NCI-H748 (cell line): ENCODE results near the gene BPIFB1.
A peak's percentile ranks its signal among the peaks of the same experiment; 100 is the strongest.

ENCODE experiments used
- DNase-seq: peaks from one replicate; lab custom pipeline; 2025; ENCODE audit not compliant: unreplicated experiment; lab: John Stamatoyannopoulos, UW

The BPIFB1 gene

DNA sequence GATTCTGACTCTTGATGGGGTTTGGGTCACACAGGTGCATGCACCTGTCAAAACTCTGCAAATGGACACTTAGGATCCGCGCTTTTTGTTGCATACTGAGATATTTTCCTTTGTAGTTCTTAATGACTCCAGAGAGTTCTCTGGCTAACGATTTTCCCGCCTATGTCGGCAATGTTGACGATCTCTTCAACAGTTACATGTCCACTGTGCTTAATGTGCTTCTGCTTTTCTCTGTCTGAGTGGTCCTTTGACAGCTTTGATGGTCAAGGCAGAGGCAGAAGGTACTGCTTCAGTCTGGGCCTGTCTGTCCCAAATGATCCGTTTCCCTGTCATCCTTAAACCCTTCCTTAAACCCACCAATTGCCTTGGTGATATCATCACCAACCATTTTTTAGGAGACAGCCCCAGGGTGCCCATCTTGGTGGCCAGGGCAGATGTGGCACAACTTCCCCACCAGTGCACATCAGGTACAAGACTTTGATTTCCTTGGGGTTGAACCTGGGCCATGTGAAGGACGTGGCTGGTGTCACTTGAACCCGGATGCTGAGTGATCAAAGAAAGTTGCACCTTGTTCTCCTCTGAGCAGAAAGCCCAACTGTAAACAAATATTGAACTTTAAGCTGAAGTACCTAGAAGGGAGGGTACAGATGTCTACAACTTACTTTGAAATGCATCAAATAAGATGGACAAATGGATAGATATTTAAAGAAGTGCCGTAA lies 10.7 kb upstream of the BPIFB1 start:
- DNase-seq, result no peak

DNA sequence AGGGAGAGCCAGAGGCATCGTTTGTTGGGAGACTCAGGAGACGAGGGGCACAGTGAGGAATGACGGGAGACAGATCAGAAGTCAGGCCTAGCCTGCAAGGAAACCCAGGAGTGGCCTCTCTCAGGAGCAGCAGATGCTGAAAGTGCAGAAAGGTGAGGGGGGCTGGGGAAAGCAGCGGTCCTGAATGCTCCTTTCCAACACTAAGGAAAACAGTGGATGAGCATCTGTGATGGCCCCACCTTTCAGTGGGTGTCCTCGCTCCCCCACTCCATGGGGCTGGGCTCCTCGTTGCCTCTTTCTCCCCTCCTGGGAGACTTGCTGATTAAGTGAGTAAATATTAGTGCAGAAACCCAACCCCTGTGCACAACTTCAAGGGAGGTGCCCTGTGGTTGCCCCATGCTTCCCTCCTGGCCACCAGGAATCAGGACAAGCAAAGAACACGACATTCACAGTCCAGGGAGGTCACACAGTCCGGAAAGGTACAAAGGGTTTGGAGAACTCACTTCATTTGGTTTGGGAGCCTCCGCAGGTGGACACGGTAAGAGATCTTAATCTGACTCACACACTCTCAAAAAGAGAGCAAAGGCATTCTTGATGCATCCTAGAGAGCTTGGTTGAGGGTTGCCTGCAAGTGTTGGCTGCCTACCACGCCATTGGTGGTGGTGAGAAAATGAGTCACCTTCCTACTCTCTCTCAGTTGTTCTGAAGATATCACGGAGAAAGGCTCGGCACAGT lies 9.7 kb upstream of the BPIFB1 start:
- no peak for DNase-seq

DNA sequence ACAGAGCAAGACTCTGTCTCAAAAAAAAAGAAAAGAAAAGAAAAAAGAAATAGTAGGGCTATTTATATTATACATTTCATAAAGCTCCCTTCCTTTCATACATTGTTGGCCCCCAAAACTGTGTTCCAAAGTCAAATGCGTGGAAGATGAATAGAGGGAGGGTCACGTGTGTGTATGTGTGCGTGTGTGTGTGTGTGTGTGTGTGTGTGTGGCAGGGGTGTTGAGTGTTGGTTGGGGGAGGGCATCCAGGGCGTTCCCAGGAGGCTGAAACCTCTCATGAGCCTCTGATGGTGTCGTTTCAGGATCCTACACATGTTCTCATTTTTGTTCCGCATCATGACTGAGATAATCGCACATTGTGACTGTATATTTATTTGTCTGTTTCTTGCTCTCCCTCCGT lies 7.8 kb upstream of the BPIFB1 start:
- no peak for DNase-seq

DNA sequence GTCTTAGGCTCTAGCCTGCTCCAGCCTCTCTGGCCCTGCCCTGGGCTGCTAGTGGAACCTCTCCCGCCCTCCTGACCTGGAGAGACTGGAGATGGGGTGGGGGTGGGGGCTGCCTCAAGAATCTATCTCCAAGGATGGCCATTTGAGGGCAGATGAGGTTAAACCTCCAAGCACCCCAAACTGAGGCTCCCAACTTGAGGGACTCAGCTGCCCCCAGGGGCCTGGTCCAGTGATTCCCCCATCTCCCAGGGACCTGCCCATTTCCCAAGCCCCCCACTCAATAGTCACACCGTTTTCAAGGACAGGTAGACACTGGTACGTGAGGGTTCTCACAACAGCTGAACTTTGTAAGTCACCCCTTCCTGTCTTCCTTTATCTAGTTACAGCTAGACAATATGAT lies 7.1 kb upstream of the BPIFB1 start:
- DNase-seq, result no peak

DNA sequence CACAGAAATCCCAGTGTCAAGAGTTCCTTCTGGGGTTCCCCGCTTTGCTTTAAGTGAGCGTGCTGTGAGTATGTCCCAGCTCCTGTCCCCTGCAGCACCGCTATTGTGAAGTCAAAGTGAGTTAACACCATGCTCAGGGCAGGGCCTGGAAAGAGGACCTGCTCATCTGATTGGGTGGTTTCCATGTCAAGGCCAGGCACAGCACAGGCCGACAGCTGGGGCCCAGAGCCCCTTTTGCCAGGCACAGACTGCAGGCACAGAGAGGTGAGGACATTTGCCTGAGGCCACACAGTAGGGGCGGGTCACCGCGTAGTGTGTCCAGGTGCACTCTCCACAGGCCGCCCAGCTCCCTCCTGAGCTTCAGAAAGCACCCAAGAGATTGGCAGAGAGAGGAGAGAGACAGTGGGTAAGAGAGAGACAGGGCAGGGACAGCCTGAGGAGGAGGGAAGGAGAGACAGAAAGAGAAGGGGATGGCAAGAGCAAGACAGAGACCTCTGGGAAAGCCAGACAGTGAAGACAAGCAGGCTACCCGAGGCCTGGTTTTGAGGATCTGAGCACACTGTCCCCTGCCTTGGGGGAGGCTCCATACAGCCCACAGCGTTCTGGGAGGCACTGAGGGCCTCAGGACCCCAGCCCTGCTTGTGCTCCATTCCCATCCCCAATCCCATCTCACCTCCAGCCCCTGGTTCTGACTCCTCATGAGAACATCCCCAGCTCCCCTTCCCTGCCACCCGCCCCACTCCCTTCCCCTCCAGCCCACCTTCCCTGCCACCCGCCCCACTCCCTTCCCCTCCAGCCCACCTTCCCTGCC lies 6.5 kb upstream of the BPIFB1 start:
- no peak for DNase-seq

DNA sequence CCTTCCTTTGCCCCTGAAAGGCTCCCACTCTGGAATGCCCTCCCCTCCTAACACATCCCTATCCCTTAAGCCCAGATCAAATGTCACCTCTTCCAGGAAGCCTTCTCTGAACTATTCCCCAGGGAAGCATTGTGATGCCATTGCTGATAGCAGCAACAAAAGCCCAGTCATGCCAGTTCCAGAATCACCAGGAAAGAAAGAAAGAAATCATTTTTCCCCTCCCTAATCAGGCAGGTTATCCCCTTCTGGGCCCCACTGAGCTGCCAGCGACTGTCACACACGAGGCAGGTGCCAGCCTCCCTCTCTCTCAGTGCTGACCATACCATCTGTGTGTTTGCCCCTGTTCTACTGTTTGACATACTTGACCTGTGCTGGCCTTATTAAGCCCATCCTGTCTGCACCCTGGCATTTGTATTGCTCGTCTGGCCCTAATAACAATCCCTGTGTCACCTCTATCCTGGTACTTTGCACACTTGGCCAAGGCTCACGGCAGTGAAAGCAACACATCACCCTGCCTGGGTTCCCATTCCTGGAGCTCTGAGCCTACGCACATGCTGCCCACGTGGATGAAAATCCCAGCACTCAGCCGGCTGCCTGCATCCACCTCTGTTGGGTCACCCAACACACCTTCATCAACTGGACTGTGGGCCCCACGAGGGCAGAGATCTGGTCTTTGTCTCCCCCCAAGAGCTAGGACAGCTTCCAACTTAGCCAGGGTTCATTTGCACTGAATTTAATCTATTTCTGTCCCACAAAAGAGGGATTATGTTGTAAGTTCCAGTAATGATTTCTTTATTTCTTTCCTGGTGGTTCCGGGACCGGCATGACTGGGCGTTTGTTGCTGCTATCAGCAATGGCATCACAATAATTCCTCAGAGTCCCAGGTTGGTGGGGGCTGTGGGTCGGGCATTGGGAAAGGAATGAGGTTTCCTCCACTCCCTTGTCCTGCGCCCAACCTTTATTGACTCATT lies 5.3 kb upstream of the BPIFB1 start:
- no peak for DNase-seq

DNA sequence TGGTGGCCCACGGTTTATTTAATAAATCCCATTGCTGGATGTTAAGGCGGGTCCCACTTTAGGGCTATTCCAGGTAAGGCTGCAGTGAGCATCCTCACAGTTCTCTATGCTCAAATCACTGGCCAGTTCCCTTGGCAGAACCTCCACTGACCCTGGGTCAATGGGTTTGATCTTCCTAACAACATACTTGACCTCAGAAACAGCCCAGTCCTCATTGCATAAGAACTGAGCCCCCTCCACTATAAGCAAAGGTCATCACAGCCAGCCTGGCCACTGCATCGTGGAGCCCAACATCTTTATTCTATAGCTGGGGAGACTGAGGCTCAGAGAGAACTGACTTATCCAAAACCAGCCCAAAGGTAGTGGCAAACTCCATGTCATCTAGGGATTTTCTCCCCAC lies 4.3 kb upstream of the BPIFB1 start:
- no peak for DNase-seq

DNA sequence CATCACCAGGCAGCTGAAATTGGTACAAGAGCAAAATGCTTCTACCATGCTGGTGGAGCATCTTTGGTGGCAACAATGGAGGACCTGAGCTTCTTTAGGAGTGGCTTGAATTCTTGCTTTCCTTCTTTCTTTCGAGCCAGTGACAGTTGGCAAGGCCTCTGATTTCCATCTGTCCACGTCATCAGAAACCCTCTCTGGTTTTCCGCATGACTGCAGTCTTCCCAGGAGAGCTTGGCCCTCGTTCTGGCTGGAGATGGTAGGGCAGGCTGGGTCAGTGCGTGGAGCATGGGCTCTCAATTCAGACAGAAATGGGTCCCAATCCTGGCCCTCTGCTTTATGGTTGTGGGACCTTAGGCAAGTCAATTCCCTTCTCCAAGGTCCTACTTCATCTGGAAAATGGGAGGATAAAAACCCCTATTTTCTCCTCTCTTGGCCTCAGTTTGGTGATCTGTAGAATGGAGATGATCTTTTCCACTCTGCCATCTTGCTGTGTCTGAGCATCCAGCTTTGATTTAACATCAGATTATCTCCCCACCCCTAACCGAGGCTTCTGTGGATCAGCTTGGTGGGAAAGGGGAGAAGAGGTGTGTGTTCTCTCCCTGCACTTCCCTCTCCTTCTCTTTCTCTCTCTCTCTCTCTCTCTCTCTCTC lies 3.6 kb upstream of the BPIFB1 start:
- no peak for DNase-seq

DNA sequence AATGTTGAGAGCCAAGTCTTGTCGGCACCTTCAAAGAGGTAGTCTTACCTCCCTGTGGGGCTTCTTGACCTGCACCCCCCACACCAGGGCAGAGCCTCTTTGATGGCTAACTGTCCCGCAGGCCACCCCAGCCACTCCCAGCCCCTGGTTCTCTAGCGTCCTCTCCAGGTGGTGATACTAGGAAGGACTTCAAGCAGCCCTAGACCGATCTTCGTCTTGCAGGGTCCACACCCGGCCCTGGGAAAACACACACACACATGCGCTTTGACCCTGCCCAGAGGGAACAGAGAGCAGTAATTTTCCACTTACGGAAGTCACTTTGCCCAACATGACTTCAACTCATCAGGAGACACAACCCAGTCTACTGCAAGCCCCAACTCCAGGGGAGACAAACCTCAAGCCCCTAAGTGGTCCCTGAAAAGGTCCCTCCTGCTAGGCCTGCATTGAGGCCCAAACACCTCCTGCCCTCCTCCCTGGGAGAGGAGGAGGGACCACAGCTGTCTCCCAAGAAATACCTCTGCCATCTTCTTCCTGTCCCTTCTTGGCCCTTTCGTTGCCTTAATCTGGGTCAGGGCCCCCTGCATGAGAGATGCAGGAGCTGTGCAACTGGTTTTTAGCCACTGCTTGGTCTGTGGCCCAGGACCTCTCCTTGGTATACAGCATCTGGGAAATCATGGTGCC lies 2.9 kb upstream of the BPIFB1 start:
- no peak for DNase-seq

DNA sequence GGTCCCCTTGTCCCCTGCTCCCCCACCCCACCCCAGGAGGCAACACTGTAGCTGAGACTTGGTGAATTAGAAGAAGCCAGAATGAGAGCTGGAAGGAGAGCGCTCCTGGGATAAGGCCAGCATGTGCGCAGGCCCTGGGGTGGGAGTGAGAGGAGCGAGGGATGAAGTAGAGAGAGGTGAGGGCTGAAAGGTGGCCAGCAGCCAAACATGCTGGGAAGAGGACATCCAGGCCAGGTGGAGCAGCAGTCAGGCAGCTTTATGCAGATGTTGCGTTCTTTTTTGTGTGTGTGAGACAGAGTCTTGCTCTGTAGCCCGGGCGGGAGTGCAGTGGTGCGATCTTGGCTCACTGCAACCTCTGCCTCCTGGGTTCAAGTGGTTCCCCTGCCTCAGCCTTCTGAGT lies 2.2 kb upstream of the BPIFB1 start:
- no peak for DNase-seq

DNA sequence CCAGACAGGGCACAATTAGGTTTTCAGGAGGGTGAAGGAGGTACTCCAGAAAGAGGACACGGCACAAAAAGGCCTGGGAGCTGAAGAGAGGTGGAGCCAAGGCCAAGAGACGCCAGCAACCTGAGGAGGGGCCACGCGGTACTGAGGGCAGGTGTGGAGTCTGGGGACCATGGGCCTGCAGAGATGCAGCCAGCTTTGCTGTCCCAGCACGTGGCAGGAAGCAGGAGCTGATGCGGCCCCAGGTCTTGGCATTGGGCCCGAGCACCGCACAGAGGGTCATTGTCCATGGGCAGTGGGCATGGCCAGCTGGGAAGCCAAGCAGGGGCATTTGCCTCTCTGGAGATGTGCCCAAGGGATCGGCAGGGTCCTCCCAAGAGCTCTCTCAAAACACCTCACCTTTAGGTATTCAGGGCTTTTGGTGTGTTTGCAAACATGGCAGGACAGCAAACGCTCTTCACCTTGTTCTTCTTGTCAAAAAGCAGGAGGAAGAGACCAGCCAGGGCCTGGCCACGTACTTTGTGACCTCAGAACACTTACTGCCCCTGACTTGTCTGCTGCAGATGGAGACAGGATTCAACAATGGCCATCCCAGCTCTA lies 1.4 kb upstream of the BPIFB1 start:
- DNase-seq, result peak; percentile 18

DNA sequence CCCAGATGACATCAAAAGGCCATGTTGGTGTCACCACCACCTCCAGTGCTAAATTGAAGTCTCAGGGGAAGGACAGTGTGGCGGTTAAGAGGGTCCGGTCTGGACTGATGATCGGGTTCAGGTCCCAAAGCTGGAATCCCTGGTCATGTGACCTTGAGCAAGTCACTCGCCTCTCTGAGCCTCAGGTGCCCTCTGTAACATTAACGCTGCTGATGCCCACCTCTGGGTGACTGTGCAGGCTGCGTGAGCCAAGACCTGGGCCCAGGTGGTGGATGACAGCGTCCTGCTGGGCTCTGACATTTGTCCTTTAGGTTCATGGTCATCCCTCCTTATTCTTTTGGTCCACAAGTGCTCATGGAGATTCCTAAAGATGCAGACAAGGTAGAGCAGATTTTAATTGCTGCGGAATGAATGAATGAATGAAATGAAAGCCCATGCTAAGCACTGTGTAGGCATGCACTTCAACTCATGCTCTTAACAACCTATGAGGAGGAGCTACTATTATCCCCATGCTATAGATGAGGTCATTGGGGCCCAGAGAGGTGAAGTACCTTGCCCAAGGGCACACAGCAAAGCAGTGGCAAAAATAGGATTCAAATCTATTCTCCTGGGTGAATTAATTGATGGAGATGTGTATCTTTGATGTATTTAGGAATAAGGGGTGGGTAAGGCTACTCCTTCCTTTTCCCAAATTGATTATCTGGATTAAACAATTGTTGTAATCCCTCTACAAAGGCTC lies 649 bp upstream of the BPIFB1 start:
- no peak for DNase-seq

DNA sequence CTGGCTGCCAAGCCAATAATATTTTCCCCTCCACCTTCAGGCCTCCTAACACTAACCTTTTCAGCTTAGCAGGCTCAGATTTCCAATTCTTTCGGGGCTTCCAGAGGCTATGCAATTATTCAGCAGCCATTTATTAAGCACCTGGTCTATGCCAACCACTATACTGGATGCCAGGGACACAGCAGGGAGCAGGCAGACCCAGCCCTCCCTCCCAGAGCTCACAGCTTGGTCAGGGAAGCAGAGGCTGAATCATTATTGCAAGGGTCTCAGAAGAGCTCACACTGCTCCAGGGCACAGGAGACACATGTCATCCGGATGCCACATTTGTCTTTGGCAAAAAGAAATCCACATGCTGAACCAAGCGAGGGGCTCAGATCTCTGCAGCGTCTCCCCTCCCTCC lies 1.3 kb downstream of the BPIFB1 start:
- DNase-seq, result peak; percentile 15

DNA sequence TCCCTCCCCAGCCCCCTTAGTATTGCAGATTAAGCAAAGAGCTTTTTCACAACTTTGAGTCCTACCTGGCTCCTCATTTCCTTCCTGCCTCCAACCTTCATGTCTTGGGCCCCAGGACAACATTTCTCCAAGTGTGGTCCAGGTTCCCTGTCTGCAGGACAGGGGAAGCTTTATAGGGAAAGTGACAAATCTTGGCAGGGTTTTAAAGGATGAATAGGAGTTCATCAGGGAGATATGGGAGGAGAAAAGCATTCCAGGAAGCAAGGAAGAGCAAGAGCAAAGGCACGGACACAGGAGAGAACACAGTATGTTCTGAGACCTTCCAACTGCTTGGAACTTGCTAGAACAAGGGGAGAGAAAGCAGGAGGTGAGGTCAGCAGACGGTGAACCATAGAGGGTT lies 1.9 kb downstream of the BPIFB1 start:
- no peak for DNase-seq

DNA sequence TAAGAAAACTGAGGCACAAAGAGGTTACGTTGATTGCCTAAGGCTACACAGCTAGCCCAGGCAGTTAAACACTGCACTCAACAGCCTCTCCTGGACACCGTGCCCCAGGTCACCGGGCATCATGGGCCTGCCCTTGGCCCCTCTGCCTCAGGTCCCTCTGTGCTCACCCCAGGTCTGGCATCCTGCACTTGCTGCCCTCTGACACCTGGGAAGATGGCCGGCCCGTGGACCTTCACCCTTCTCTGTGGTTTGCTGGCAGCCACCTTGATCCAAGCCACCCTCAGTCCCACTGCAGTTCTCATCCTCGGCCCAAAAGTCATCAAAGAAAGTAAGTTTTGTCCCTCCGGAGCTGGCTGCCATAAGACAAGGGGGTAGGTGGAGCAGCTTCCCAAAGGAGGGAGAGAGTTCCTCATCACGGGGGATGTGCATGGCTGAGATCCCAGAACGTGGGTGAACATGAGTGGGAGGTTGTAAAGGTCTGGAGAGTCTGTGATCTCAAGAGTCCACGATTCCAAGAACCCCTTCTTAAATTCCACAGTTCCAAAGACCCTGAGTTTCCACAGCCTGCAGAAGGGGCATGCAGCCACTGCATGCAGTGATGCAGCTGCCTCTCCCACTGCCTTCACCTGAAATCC lies 3.0 kb downstream of the BPIFB1 start:
- DNase-seq, result no peak

DNA sequence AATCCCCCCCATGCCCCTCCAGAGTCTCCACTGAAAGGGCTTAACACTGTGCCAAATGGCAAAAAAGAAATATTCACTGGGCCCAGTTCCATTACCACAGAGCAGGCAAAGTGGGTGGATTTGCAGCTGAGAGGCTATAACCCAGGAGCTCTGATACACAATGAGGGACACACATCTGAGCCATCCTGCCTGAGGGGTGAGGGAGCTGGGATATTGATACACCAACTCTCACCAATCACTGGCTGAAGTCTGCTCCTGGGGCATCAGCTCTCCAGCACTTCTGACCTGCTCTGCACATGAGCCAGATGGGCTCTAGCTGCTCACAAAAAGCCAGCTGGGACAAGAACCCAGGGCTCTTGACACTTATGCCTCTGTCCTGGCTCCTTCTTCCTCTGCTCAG lies 4.9 kb downstream of the BPIFB1 start:
- DNase-seq, result no peak

DNA sequence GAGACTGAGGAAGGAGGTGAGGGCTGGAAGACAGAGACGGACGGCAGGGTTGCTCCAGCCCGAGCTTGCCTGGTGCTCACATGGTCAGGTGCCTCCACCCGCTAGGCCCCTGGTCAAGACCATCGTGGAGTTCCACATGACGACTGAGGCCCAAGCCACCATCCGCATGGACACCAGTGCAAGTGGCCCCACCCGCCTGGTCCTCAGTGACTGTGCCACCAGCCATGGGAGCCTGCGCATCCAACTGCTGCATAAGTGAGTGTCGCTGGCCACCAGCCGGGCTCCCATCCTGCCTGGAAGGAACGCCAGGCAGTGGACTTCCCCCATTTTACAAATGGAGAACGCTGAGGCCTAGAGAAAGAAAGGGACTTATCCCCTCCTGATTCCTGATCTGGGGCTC lies 7.8 kb downstream of the BPIFB1 start:
- DNase-seq, result no peak

DNA sequence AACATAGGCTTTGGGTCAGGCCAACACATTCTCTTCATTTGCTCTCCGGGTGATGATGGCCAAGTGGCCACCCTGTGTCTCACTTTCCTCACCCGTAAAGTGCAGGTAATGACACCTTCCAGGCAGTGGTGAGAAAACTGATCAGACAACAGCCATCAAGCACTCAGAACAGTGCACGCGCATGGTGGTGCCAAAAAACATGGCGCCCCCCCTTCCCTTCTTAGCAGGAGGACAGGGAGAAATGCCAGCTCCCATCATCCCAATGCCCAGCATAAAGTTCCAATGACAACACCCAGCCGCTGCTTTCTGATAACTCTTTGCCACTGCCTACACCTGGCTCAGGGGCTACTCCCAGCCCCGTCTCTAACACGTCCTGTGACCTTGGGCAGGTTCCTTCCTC lies 8.4 kb downstream of the BPIFB1 start:
- DNase-seq, result no peak
